MM.1S (cell line): ENCODE results near the gene PNKP.
A peak's percentile ranks its signal among the peaks of the same experiment; 100 is the strongest.
"Not testable (repeated sequence)": the region's sequence is repeated elsewhere in the genome, so short reads cannot be mapped to it uniquely, and the experiment has no call there.

Source experiments
- DNase-seq: peaks from one replicate; pipeline ENCODE4 v3.0.0-alpha.2; 2015
- H2AFZ ChIP-seq: fragments of 300-600 bp; sonication (generic); 2 replicates; pipeline ENCODE4 v1.6.0; 2016; ENCODE audit warnings: antibody characterized with exemption, low read length
- H3F3A ChIP-seq: fragments of 300-600 bp; sonication (generic); 2 replicates; pipeline ENCODE4 v1.6.1; 2016; ENCODE audit warnings: mild to moderate bottlenecking, antibody characterized with exemption, low read length, moderate library complexity, mixed read lengths; ENCODE audit not compliant: insufficient read depth
- H3K27ac ChIP-seq: fragments of 300-600 bp; sonication (generic); 2 replicates; pipeline ENCODE4 v1.5.1; 2016; ENCODE audit warnings: mild to moderate bottlenecking, low read length
- H3K27me3 ChIP-seq: fragments of 300-600 bp; sonication (generic); replicated peaks from 2 replicates; pipeline ENCODE4 v1.6.0; 2016; ENCODE audit warnings: low read length; ENCODE audit not compliant: insufficient read depth
- H3K36me3 ChIP-seq: fragments of 300-600 bp; sonication (generic); replicated peaks from 2 replicates; pipeline ENCODE4 v1.6.1; 2016; ENCODE audit warnings: mild to moderate bottlenecking, low read length, mixed read lengths; ENCODE audit not compliant: insufficient read depth
- H3K4me1 ChIP-seq: fragments of 300-600 bp; sonication (generic); 2 replicates; pipeline ENCODE4 v1.6.1; 2016; ENCODE audit warnings: low read length, mixed read lengths
- H3K4me2 ChIP-seq: fragments of 300-600 bp; sonication (generic); 2 replicates; pipeline ENCODE4 v1.6.0; 2016; ENCODE audit warnings: low read depth, low read length
- H3K4me3 ChIP-seq: fragments of 300-600 bp; sonication (generic); 2 replicates; pipeline ENCODE4 v1.5.1; 2016; ENCODE audit warnings: low read length, mixed read lengths
- H3K79me2 ChIP-seq: fragments of 300-600 bp; sonication (generic); 2 replicates; pipeline ENCODE4 v1.6.1; 2016; ENCODE audit warnings: mixed run types, low read length, mixed read lengths
- H3K9ac ChIP-seq: fragments of 300-600 bp; sonication (generic); 2 replicates; pipeline ENCODE4 v1.6.1; 2016; ENCODE audit warnings: low read length, mixed read lengths
- H3K9me2 ChIP-seq: fragments of 300-600 bp; sonication (generic); replicated peaks from 2 replicates; pipeline ENCODE4 v1.6.1; 2016; ENCODE audit warnings: mild to moderate bottlenecking, low read length, mixed read lengths; ENCODE audit not compliant: insufficient read depth
- H3K9me3 ChIP-seq: fragments of 300-600 bp; sonication (generic); replicated peaks from 2 replicates; pipeline ENCODE4 v1.6.1; 2016; ENCODE audit warnings: mild to moderate bottlenecking, low read length, mixed read lengths; ENCODE audit not compliant: insufficient read depth
- H4K20me1 ChIP-seq: fragments of 300-600 bp; sonication (generic); 2 replicates; pipeline ENCODE4 v1.6.1; 2016; ENCODE audit warnings: mild to moderate bottlenecking, low read length, moderate library complexity, mixed read lengths; ENCODE audit not compliant: insufficient read depth
- EZH2 ChIP-seq: fragments of 300-600 bp; sonication (generic); optimal IDR thresholded peaks from 2 replicates; pipeline ENCODE3; 2017; ENCODE audit warnings: low read depth, mild to moderate bottlenecking, antibody characterized with exemption, low read length, mixed read lengths
- EZH2phosphoT487 ChIP-seq: fragments of 300-600 bp; sonication (generic); IDR thresholded peaks from 2 replicates; pipeline ENCODE4 v1.6.1; 2018; ENCODE audit warnings: antibody characterized with exemption, low read length
- TF ChIP-seq, protein P1 (sequence below): fragments of 300-600 bp; sonication (generic); IDR thresholded peaks from 2 replicates; pipeline ENCODE4 v1.5.1; 2016; ENCODE audit warnings: antibody characterized with exemption, low read length, mixed read lengths

PNKP gene

GRCh38 chr19:49823472-49823871 lies 43.9 kb downstream of the PNKP start:
- Histone ChIP-seq H3K27ac (no peak overlapping the region), H3K4me3 (no peak overlapping the region), H3K9ac (no peak overlapping the region), H3K4me2 (no peak overlapping the region), H3K9me2 (no peaks in the 10 kb centered on the region), H3K27me3 (no peaks in the 10 kb centered on the region), H4K20me1 (no peaks in the 10 kb centered on the region), H3K9me3 (no peaks in the 10 kb centered on the region), H3K4me1 (peaks cover 6% of the 10 kb centered on the region; the same call in 1 of the 2 replicates), H3K79me2 (peaks cover 64% of the 10 kb centered on the region), H3F3A (no peaks in the 10 kb centered on the region), H2AFZ (no peak overlapping the region), H3K36me3 (no peaks in the 10 kb centered on the region; the same call in 1 of the 2 replicates)
- no peak for TF ChIP-seq EZH2
- TF ChIP-seq, protein P1, sequence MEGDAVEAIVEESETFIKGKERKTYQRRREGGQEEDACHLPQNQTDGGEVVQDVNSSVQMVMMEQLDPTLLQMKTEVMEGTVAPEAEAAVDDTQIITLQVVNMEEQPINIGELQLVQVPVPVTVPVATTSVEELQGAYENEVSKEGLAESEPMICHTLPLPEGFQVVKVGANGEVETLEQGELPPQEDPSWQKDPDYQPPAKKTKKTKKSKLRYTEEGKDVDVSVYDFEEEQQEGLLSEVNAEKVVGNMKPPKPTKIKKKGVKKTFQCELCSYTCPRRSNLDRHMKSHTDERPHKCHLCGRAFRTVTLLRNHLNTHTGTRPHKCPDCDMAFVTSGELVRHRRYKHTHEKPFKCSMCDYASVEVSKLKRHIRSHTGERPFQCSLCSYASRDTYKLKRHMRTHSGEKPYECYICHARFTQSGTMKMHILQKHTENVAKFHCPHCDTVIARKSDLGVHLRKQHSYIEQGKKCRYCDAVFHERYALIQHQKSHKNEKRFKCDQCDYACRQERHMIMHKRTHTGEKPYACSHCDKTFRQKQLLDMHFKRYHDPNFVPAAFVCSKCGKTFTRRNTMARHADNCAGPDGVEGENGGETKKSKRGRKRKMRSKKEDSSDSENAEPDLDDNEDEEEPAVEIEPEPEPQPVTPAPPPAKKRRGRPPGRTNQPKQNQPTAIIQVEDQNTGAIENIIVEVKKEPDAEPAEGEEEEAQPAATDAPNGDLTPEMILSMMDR = no peak
- TF ChIP-seq EZH2phosphoT487 = no peak
- DNase-seq = no peak

GRCh38 chr19:49820125-49820524 lies 47.3 kb downstream of the PNKP start:
- Histone ChIP-seq H3K27me3 (no peaks in the 10 kb centered on the region), H3K36me3 (no peaks in the 10 kb centered on the region), H3K9me3 (no peaks in the 10 kb centered on the region), H3F3A (no peaks in the 10 kb centered on the region; the same call in 1 of the 2 replicates), H3K9me2 (no peaks in the 10 kb centered on the region), H3K9ac (no peak overlapping the region), H3K4me3 (no peak overlapping the region), H3K79me2 (peaks cover 54% of the 10 kb centered on the region), H4K20me1 (no peaks in the 10 kb centered on the region), H3K4me2 (no peak overlapping the region), H2AFZ (no peak overlapping the region), H3K4me1 (peaks cover 6% of the 10 kb centered on the region; the same call in 1 of the 2 replicates), H3K27ac (no peak overlapping the region)
- DNase-seq = no peak
- TF ChIP-seq, protein P1 = no peak
- TF ChIP-seq EZH2 = no peak
- TF ChIP-seq EZH2phosphoT487 = no peak

GRCh38 chr19:49819452-49820115 lies 47.8 kb downstream of the PNKP start:
- H2AFZ ChIP-seq, H3K27ac ChIP-seq, H3K36me3 ChIP-seq, H3K9me3 ChIP-seq, H3K4me3 ChIP-seq, H3F3A ChIP-seq, H3K4me1 ChIP-seq, DNase-seq, H4K20me1 ChIP-seq, H3K27me3 ChIP-seq, H3K9me2 ChIP-seq, H3K9ac ChIP-seq: not testable (repeated sequence)
- peak overlapping the region; percentile 90 for H3K4me2 ChIP-seq
- H3K79me2 ChIP-seq = peaks cover 50% of the 10 kb centered on the region
